NCI-H146 (cell line): ENCODE measurements around the gene TMEM235.

ENCODE experiments used
- DNase-seq: peaks from one replicate; lab custom pipeline; 2025; lab: John Stamatoyannopoulos, UW

TMEM235 gene

GRCh38 chr17:78272181-78272913 lies 40.9 kb downstream of the TMEM235 start:
- DNase-seq = peak; percentile 54

GRCh38 chr17:78272914-78273258 lies 41.5 kb downstream of the TMEM235 start:
- no peak for DNase-seq

GRCh38 chr17:78273813-78274212 lies 42.4 kb downstream of the TMEM235 start:
- no peak for DNase-seq

- no peak for DNase-seq
Measured at GRCh38 chr17:78275355-78275754, 43.9 kb downstream of the TMEM235 start.

GRCh38 chr17:78276098-78276887 lies 44.9 kb downstream of the TMEM235 start:
- no peak for DNase-seq

GRCh38 chr17:78278139-78278741 lies 46.8 kb downstream of the TMEM235 start:
- DNase-seq = peak; percentile 21

GRCh38 chr17:78279360-78279990 lies 48.0 kb downstream of the TMEM235 start:
- DNase-seq = no peak

- DNase-seq = no peak
Measured at GRCh38 chr17:78281249-78281845, 49.9 kb downstream of the TMEM235 start.

GRCh38 chr17:78284146-78284545 lies 52.7 kb downstream of the TMEM235 start:
- no peak for DNase-seq

- no peak for DNase-seq
Measured at GRCh38 chr17:78289004-78289403, 57.6 kb downstream of the TMEM235 start.

GRCh38 chr17:78289802-78290363 lies 58.5 kb downstream of the TMEM235 start:
- peak; percentile 80 for DNase-seq
